ENCODE data around the gene DLGAP1.

DNA sequence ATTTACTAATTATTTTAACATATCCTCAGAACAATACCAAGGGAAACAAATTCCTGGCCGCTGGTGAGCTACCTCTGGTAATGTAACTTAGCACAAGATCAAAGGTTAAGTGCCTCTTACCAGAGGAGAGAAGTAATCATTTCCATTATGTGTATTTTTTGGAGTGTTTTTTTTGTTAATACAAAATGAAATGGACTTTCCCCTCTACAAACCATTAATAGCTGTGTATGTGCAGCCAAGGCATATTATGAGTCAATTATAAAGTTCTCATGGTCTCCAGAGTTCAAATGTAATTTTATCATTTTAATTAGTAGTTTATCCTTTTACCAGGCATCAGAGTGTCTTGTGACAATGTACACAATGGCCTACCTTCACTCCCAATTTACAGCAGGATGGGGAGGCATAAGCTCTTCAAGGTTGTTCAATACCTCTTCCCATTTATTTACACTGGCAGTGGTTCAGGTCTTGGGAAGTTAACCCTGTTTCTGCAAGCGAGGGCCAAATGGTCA lies 762.9 kb downstream of the DLGAP1 start:
- TF ChIP-seq POLR2A (IDR thresholded peaks at IDR 0.05) (no peak), POLR2AphosphoS5 (IDR thresholded peaks at IDR 0.05) (no peak)
- TF ChIP-seq, protein P1, sequence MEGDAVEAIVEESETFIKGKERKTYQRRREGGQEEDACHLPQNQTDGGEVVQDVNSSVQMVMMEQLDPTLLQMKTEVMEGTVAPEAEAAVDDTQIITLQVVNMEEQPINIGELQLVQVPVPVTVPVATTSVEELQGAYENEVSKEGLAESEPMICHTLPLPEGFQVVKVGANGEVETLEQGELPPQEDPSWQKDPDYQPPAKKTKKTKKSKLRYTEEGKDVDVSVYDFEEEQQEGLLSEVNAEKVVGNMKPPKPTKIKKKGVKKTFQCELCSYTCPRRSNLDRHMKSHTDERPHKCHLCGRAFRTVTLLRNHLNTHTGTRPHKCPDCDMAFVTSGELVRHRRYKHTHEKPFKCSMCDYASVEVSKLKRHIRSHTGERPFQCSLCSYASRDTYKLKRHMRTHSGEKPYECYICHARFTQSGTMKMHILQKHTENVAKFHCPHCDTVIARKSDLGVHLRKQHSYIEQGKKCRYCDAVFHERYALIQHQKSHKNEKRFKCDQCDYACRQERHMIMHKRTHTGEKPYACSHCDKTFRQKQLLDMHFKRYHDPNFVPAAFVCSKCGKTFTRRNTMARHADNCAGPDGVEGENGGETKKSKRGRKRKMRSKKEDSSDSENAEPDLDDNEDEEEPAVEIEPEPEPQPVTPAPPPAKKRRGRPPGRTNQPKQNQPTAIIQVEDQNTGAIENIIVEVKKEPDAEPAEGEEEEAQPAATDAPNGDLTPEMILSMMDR (IDR thresholded peaks at IDR 0.05 in 8 of 11, conservative IDR thresholded peaks at IDR 0.05 in 3 of 11): no peak

Data from spleen (tissue), 7 donors.